ENCODE measurements around the gene ABI3BP.
A peak's percentile ranks its signal among the peaks of the same experiment; 100 is the strongest.
"Not testable (repeated sequence)": the region's sequence is repeated elsewhere in the genome, so short reads cannot be mapped to it uniquely, and the experiment has no call there.

ABI3BP gene

GRCh38 chr3:100993309-100993708, at the start of gene ABI3BP:
TSS of gene ABI3BP (minus strand) at chr3:100993421. CDS start at chr3:100993384, 37 bp downstream.
- peak; percentile 65 for DNase-seq (ENCODE audit: insufficient read length, low spot score)
- peak; percentile 74 for FAIRE-seq

GRCh38 chr3:101039285-101039684, 46.1 kb upstream of the ABI3BP start:
- no peak for FAIRE-seq
- no peak for DNase-seq (ENCODE audit: insufficient read length, low spot score)

- no peak for DNase-seq (ENCODE audit: insufficient read length, low spot score)
Observed at GRCh38 chr3:101038880-101039279, 45.7 kb upstream of the ABI3BP start.

GRCh38 chr3:101038393-101038792, 45.2 kb upstream of the ABI3BP start:
- no peak for FAIRE-seq
- no peak for DNase-seq (ENCODE audit: insufficient read length, low spot score)

More at GRCh38 chr3:101038880-101039279, 45.7 kb upstream of the ABI3BP start:
- no peak for FAIRE-seq

GRCh38 chr3:101037613-101038012, 44.4 kb upstream of the ABI3BP start:
- DNase-seq (ENCODE audit: insufficient read length, low spot score): no peak
- FAIRE-seq: peak; percentile 66

GRCh38 chr3:101036676-101037075, 43.5 kb upstream of the ABI3BP start:
- FAIRE-seq (no peak), DNase-seq (ENCODE audit: insufficient read length, low spot score) (no peak)

GRCh38 chr3:101036213-101036618, 43.0 kb upstream of the ABI3BP start:
- FAIRE-seq: peak; percentile 90
- DNase-seq (ENCODE audit: insufficient read length, low spot score): peak; percentile 67

- DNase-seq (ENCODE audit: insufficient read length, low spot score): no peak
- no peak for FAIRE-seq
Observed at GRCh38 chr3:101027286-101027685, 34.1 kb upstream of the ABI3BP start.

GRCh38 chr3:101026881-101027280, 33.7 kb upstream of the ABI3BP start:
- FAIRE-seq (no peak), DNase-seq (ENCODE audit: insufficient read length, low spot score) (no peak)

GRCh38 chr3:101026244-101026643, 33.0 kb upstream of the ABI3BP start:
- DNase-seq (ENCODE audit: insufficient read length, low spot score): no peak
- no peak for FAIRE-seq

GRCh38 chr3:101020351-101021015, 27.3 kb upstream of the ABI3BP start:
- peak; percentile 26 for FAIRE-seq

GRCh38 chr3:101017017-101017416, 23.8 kb upstream of the ABI3BP start:
- FAIRE-seq (no peak), DNase-seq (ENCODE audit: insufficient read length, low spot score) (no peak)

More at GRCh38 chr3:101020351-101021015, 27.3 kb upstream of the ABI3BP start:
- DNase-seq (ENCODE audit: insufficient read length, low spot score): no peak

GRCh38 chr3:101012312-101012711, 19.1 kb upstream of the ABI3BP start:
- not testable (repeated sequence) for FAIRE-seq; DNase-seq (ENCODE audit: insufficient read length, low spot score)

GRCh38 chr3:101011136-101011535, 17.9 kb upstream of the ABI3BP start:
- DNase-seq (ENCODE audit: insufficient read length, low spot score): no peak
- no peak for FAIRE-seq

GRCh38 chr3:101010296-101010695, 17.1 kb upstream of the ABI3BP start:
- FAIRE-seq (no peak), DNase-seq (ENCODE audit: insufficient read length, low spot score) (no peak)

- FAIRE-seq (no peak), DNase-seq (ENCODE audit: insufficient read length, low spot score) (no peak)
Observed at GRCh38 chr3:101009386-101009785, 16.2 kb upstream of the ABI3BP start.

- DNase-seq (ENCODE audit: insufficient read length, low spot score): no peak
- no peak for FAIRE-seq
Observed at GRCh38 chr3:100999160-100999559, 5.9 kb upstream of the ABI3BP start.

- no peak for DNase-seq (ENCODE audit: insufficient read length, low spot score)
- FAIRE-seq: no peak
Observed at GRCh38 chr3:100994809-100995208, 1.6 kb upstream of the ABI3BP start.

GRCh38 chr3:100994187-100994586, 966 bp upstream of the ABI3BP start:
- DNase-seq (ENCODE audit: insufficient read length, low spot score): no peak
- FAIRE-seq: no peak

GRCh38 chr3:100992231-100993012, 799 bp downstream of the ABI3BP start:
- peak; percentile 30 for DNase-seq (ENCODE audit: insufficient read length, low spot score)
- peak; percentile 70 for FAIRE-seq

GRCh38 chr3:100988080-100988479, 5.1 kb downstream of the ABI3BP start:
- DNase-seq (ENCODE audit: insufficient read length, low spot score): no peak
- FAIRE-seq: no peak

- no peak for FAIRE-seq
Observed at GRCh38 chr3:100984308-100984707, 8.9 kb downstream of the ABI3BP start.

More at GRCh38 chr3:100984308-100984707, 8.9 kb downstream of the ABI3BP start:
- DNase-seq (ENCODE audit: insufficient read length, low spot score): no peak

All from HTR-8/SVneo (cell line).